Tibial nerve (tissue), 4 donors: Measurements from ENCODE around the gene MRPL20. TPM values are rescaled to one million over a fixed set of nuclear protein-coding genes. Genes with fewer than 3 reads are reported as not detected.
"Not testable (repeated sequence)": the region's sequence is repeated elsewhere in the genome, so short reads cannot be mapped to it uniquely, and the experiment has no call there.

Experiments used
- DNase-seq, 2 donors: peaks; one replicate each; pipeline ENCODE4 v3.0.0-alpha.2; 2019; ENCODE audit warnings: low spot score in 2 of 2
- H3K27ac ChIP-seq, 4 donors: fragments of 200-600 bp; sonication (generic) in 3 of 4; one replicate each; pipeline ENCODE4 v1.5.1; 2017 to 2019; ENCODE audit warnings: mild to moderate bottlenecking in 1 of 4
- H3K27me3 ChIP-seq, 2 donors: fragments of 200-600 bp; sonication (generic) in 1 of 2; one replicate each; pipeline versions ENCODE4 v1.5.1 to v1.6.0; 2017 to 2019
- H3K36me3 ChIP-seq, 3 donors: fragments of 200-600 bp; sonication (generic); one replicate each; pipeline ENCODE4 v1.5.1; 2018 to 2019
- H3K4me1 ChIP-seq, 4 donors: fragments of 200-600 bp; sonication (generic) in 3 of 4; one replicate each; pipeline ENCODE4 v1.5.1; 2017 to 2019
- H3K4me3 ChIP-seq, 4 donors: fragments of 200-600 bp; sonication (generic) in 3 of 4; one replicate each; pipeline ENCODE4 v1.5.1; 2017 to 2019; ENCODE audit warnings: mild to moderate bottlenecking in 1 of 4, moderate library complexity in 1 of 4
- H3K9me3 ChIP-seq, 4 donors: fragments of 200-600 bp; sonication (generic) in 3 of 4; one replicate each; pipeline ENCODE4 v1.5.1; 2017 to 2019
- EP300 ChIP-seq, 2 donors: sonication (generic); formaldehyde crosslinking; IDR thresholded peaks; one replicate each; pipeline ENCODE4 v1.6.1; 2017; ENCODE audit warnings: antibody characterized with exemption in 2 of 2, mild to moderate bottlenecking in 1 of 2
- POLR2A ChIP-seq, 2 donors: fragments of 450-650 bp; IDR thresholded peaks; one replicate each; pipeline ENCODE4 v1.6.1; 2017; ENCODE audit warnings: antibody characterized with exemption in 2 of 2, mild to moderate bottlenecking in 2 of 2, moderate library complexity in 2 of 2
- WGBS, 2 donors: methylation state at CpG; one replicate each; pipeline ENCODE4 v1.1.5; 2018; 5-methylcytosine and 5-hydroxymethylcytosine counted together
- total RNA-seq, 4 donors: library from RNA; depleted of rRNA; stranded (reverse); fragments of >200 nt; gene quantifications; one replicate each; pipeline ENCODE4 v1.1.0, GENCODE V29; 2016
- TF ChIP-seq, protein P1 (sequence below), 5 experiments: fragments of 200-600 bp in 3 of 5; fragments of 450-650 bp in 2 of 5; sonication (generic) in 3 of 5; IDR thresholded peaks; one replicate each; pipeline ENCODE4 v1.5.1; 2016 to 2019; ENCODE audit warnings: antibody characterized with exemption in 5 of 5, mild to moderate bottlenecking in 3 of 5, moderate library complexity in 2 of 5

MRPL20 gene
- total RNA-seq, 4 donors from 2014 or later, result 84.9 to 165 (median 139) TPM

DNA sequence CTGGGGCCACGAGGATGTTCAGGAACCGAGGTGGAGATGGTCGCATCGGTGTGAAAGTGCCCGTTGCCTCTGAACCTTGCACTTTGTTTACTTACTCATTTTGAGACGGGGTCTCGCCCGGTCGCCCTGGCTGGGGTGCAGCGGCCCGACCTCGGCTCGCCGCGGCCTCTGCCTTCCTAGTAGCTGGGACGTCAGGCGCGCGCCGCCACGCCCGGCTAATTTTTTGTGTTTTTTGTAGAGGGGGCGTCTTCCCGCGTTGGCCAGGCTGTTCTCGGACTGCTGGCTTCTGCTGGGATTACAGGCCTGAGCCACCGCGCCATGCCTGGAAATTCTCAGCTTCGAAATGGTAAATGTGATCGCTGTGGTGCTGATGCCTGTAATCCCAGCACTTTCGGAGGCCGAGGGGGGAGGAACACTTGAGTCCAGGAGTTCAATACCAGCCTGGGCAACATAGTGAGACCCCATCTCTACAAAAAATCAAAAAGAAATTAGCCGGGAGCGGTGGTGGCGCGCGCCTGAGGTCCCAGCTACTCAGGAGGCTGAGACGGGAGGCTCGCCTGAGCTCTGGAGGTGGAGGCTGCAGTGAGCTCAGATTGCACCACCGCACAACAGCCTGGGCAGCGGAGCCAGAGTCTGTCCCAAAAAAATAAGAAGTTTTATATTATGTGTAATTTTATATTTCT is 684 bp upstream of the MRPL20 start:
- no peak for DNase-seq
- H3K27me3 ChIP-seq, result no peaks in the 10 kb centered on the region
- peak overlapping the region; percentile 76 to 98 (median 88) for H3K4me3 ChIP-seq
- 11 to 13% methylated on average over 36 to 41 of the region's 41 CpGs for WGBS, 2 donors
- TF ChIP-seq EP300 (IDR thresholded peaks at IDR 0.05), result no peak
- no peak for TF ChIP-seq POLR2A (IDR thresholded peaks at IDR 0.05)
- TF ChIP-seq, protein P1, sequence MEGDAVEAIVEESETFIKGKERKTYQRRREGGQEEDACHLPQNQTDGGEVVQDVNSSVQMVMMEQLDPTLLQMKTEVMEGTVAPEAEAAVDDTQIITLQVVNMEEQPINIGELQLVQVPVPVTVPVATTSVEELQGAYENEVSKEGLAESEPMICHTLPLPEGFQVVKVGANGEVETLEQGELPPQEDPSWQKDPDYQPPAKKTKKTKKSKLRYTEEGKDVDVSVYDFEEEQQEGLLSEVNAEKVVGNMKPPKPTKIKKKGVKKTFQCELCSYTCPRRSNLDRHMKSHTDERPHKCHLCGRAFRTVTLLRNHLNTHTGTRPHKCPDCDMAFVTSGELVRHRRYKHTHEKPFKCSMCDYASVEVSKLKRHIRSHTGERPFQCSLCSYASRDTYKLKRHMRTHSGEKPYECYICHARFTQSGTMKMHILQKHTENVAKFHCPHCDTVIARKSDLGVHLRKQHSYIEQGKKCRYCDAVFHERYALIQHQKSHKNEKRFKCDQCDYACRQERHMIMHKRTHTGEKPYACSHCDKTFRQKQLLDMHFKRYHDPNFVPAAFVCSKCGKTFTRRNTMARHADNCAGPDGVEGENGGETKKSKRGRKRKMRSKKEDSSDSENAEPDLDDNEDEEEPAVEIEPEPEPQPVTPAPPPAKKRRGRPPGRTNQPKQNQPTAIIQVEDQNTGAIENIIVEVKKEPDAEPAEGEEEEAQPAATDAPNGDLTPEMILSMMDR (IDR thresholded peaks at IDR 0.05), result no peak
- H3K4me1 ChIP-seq, result peaks cover 4 to 62% (median 21%) of the 10 kb centered on the region in 4 donors
- peak overlapping the region; percentile 32 to 91 (median 86) for H3K27ac ChIP-seq
- H3K9me3 ChIP-seq, result no peaks in the 10 kb centered on the region
- peaks cover 0 to 40% (median 0%) of the 10 kb centered on the region in 3 donors for H3K36me3 ChIP-seq

DNA sequence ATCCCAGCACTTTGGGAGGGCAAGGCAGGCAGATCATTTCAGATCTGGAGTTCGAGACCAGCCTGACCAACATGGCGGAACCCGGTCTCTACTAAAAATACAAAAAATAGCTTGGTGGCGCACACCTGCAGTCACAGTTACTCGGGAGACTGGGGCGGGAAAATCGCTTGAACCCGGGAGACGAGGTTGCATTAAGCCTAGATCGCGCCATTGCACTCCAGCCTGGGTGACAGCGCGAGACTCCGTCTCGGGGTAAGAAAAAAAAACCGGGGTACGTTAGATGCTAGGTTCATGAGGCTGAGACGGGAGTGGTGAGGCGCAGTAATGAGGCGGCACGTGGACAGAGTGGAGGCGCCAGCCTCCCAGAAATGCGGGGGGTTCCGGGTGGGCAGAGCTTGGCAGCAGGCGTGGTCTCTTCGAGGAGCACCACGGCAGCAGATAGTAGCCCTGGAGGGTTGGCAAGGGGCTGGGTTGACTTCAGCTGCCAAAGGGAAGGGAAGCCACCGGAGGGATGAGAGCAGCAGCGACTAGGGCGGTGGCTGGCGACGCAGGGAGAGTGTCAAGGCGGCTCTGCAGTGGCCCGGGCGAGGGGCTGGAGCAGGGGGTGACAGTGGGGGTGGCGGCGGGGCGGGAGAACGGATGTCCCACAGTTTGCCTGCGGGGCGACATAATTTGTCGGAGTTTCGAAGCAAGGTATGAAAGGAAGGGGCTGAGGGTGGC is 832 bp downstream of the MRPL20 start:
- Histone ChIP-seq H3K36me3 (peaks cover 0 to 55% (median 0%) of the 10 kb centered on the region in 3 donors), H3K27me3 (no peaks in the 10 kb centered on the region), H3K4me1 (peaks cover 4 to 72% (median 21%) of the 10 kb centered on the region in 4 donors), H3K4me3 (peak overlapping the region; percentile 76 to 98 (median 88)), H3K9me3 (no peaks in the 10 kb centered on the region), H3K27ac (peak overlapping the region; percentile 53 to 91 (median 84))
- 37 to 41% methylated on average over 43 of the region's 43 CpGs for WGBS, 2 donors
- TF ChIP-seq EP300 (IDR thresholded peaks at IDR 0.05) (no peak), POLR2A (IDR thresholded peaks at IDR 0.05) (no peak)
- TF ChIP-seq, protein P1 (IDR thresholded peaks at IDR 0.05), result no peak
- no peak for DNase-seq

DNA sequence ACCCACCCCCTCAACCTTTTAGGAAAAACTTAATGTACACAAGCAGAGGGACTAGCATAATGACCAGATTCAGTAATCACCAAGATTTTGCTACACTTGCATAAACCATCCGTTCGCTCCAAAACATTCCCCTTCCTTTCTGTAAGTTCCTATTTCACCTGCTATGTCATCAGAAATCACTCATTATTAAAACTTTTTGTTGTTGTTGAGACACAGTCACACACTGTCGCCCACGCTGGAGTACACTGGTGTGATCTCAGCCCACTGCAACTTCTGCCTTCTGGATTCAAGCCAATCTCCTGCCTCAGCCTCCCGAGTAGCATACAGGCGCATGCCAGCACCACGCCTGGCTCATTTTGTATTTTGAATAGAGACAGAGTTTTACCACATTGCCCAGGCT is 3.4 kb downstream of the MRPL20 start:
- no peak for DNase-seq
- H3K36me3 ChIP-seq, result peaks cover 0 to 61% (median 5%) of the 10 kb centered on the region in 3 donors
- H3K27ac ChIP-seq, result no peak overlapping the region
- TF ChIP-seq EP300 (IDR thresholded peaks at IDR 0.05), result no peak
- TF ChIP-seq, protein P1 (IDR thresholded peaks at IDR 0.05), result no peak
- no peak for TF ChIP-seq POLR2A (IDR thresholded peaks at IDR 0.05)
- 56 to 64% methylated on average over 7 of the region's 7 CpGs for whole genome bisulfite sequencing, 2 donors
- no peaks in the 10 kb centered on the region for H3K9me3 ChIP-seq
- H3K27me3 ChIP-seq, result no peaks in the 10 kb centered on the region
- peaks cover 4 to 71% (median 30%) of the 10 kb centered on the region in 4 donors for H3K4me1 ChIP-seq
- H3K4me3 ChIP-seq, result no peak overlapping the region

DNA sequence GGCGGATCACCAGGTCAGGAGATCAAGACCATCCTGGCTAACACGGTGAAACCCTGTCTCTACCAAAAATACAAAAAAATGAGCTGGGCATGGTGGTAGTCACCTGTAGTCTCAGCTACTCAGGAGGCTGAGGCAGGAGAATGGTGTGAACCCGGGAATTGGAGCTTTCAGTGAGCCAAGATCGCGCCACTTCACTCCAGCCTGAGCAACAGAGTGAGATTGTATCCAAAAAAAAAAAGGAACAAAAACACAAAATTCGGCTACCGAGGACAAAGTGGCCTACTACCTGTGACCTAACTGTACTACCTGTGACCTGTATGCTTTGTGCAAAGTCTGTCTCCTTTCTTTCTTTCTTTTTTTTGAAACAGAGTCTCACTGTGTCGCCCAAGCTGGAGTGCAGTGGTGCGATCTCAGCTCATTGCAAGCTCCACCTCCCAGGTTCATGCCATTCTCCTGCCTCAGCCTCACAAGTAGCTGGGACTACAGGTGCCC is 4.1 kb downstream of the MRPL20 start:
- not testable (repeated sequence) for H3K4me3 ChIP-seq, H3K27ac ChIP-seq, H3K27me3 ChIP-seq, H3K9me3 ChIP-seq, DNase-seq
- 80 to 83% methylated on average over 9 of the region's 9 CpGs for WGBS, 2 donors
- Histone ChIP-seq H3K36me3 (peaks cover 0 to 63% (median 5%) of the 10 kb centered on the region in 3 donors), H3K4me1 (peaks cover 4 to 70% (median 32%) of the 10 kb centered on the region in 4 donors)

DNA sequence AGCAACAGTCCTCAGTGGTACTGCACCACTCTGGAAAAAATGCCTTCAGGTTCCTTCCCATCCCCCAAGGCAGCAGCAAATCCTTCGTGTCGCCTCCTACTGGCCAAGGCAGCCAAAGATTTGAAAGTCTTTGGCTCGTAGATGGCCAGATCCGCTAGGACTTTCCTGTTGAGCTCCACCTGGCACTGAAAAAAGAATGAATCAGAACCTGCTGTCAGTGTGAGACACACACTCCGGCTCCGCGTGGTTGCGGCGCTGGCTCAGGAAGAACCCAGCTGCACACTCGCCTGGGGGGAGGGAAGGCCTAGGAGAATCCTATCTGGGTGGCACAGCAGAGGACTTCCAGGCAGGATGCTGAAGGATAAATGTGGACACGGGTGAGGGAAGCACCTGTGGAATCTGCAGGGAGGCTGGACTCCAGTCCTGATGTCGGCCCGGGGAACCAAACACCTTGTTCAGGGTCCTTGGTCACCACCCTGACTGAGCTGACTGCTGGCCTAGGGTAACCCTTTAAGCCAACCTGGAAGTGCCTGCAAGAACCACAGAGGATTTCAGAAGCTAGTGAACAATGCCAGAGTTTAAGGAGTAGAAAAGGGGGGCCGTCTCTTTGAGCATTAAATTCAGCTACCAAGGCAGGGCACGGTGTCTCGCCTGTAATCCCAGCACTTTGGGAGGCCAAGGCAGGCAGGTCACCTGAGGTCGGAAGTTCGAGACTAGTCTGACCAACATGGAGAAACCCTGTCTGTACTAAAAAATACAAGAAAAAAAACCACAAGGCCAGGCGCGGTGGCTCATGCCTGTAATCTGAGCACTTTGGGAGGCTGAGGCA is 4.8 kb downstream of the MRPL20 start:
- 73 to 76% methylated on average over 20 of the region's 20 CpGs for WGBS, 2 donors
- Histone ChIP-seq H3K4me3 (no peak overlapping the region), H3K27ac (no peak overlapping the region), H3K27me3 (no peaks in the 10 kb centered on the region), H3K9me3 (no peaks in the 10 kb centered on the region), H3K36me3 (peaks cover 0 to 69% (median 9%) of the 10 kb centered on the region in 3 donors), H3K4me1 (peaks cover 4 to 75% (median 33%) of the 10 kb centered on the region in 4 donors)
- no peak for TF ChIP-seq POLR2A (IDR thresholded peaks at IDR 0.05)
- no peak for TF ChIP-seq EP300 (IDR thresholded peaks at IDR 0.05)
- TF ChIP-seq, protein P1 (IDR thresholded peaks at IDR 0.05), result no peak
- DNase-seq, result no peak
